ENCODE measurements around the gene FAM72D. TPM values are rescaled to one million over a fixed set of nuclear protein-coding genes. Genes with fewer than 3 reads are reported as not detected.
"Not testable (repeated sequence)": the region's sequence is repeated elsewhere in the genome, so short reads cannot be mapped to it uniquely, and the experiment has no call there.

FAM72D gene
- total RNA-seq, 2 donors from 2014 or later: 0.96 to 4.0 TPM

GRCh38 chr1:145144264-145144913, 48.6 kb downstream of the FAM72D start:
- H3K4me1 ChIP-seq; H3K27me3 ChIP-seq; H3K9me3 ChIP-seq; H3K4me3 ChIP-seq; intact Hi-C loops (cut with DNase I); H3K27ac ChIP-seq; H3K9ac ChIP-seq (ENCODE audit: low read depth in 2 of 2, low read length in 2 of 2); H3K36me3 ChIP-seq; DNase-seq: not testable (repeated sequence)

- H3K4me3 ChIP-seq; H3K9me3 ChIP-seq; H3K36me3 ChIP-seq; intact Hi-C loops (cut with DNase I); DNase-seq; H3K27me3 ChIP-seq; H3K4me1 ChIP-seq; H3K27ac ChIP-seq; H3K9ac ChIP-seq (ENCODE audit: low read depth in 2 of 2, low read length in 2 of 2): not testable (repeated sequence)
These were observed 50.5 kb downstream of the FAM72D start for GRCh38 chr1:145146308-145146707.

GRCh38 chr1:145147172-145147571, 51.4 kb downstream of the FAM72D start:
- not testable (repeated sequence) for H3K9me3 ChIP-seq

GRCh38 chr1:145155421-145155820, 59.6 kb downstream of the FAM72D start:
- H3K36me3 ChIP-seq; H3K4me1 ChIP-seq; H3K27me3 ChIP-seq; H3K9me3 ChIP-seq; H3K9ac ChIP-seq (ENCODE audit: low read depth in 2 of 2, low read length in 2 of 2); H3K27ac ChIP-seq; DNase-seq; intact Hi-C loops (cut with DNase I); H3K4me3 ChIP-seq: not testable (repeated sequence)

More at GRCh38 chr1:145147172-145147571, 51.4 kb downstream of the FAM72D start:
- H3K27ac ChIP-seq; H3K4me1 ChIP-seq; H3K36me3 ChIP-seq; intact Hi-C loops (cut with DNase I); H3K4me3 ChIP-seq; H3K9ac ChIP-seq (ENCODE audit: low read depth in 2 of 2, low read length in 2 of 2); DNase-seq; H3K27me3 ChIP-seq: not testable (repeated sequence)

- peak; percentile 17 for DNase-seq
- H3K27me3 ChIP-seq; H3K27ac ChIP-seq; H3K4me3 ChIP-seq; H3K36me3 ChIP-seq; H3K4me1 ChIP-seq; H3K9me3 ChIP-seq; H3K9ac ChIP-seq (ENCODE audit: low read depth in 2 of 2, low read length in 2 of 2); intact Hi-C loops (cut with DNase I): not testable (repeated sequence)
These were observed 60.1 kb downstream of the FAM72D start for GRCh38 chr1:145155873-145156272.

- H3K9me3 ChIP-seq; H3K27me3 ChIP-seq; H3K9ac ChIP-seq (ENCODE audit: low read depth in 2 of 2, low read length in 2 of 2); intact Hi-C loops (cut with DNase I); H3K36me3 ChIP-seq; H3K27ac ChIP-seq; H3K4me3 ChIP-seq; H3K4me1 ChIP-seq: not testable (repeated sequence)
- peak; percentile 32 for DNase-seq
These were observed 61.3 kb downstream of the FAM72D start for GRCh38 chr1:145156891-145157610.

GRCh38 chr1:145157715-145158114, 61.9 kb downstream of the FAM72D start:
- H3K36me3 ChIP-seq; H3K4me1 ChIP-seq; DNase-seq; intact Hi-C loops (cut with DNase I); H3K9me3 ChIP-seq; H3K27ac ChIP-seq; H3K4me3 ChIP-seq; H3K9ac ChIP-seq (ENCODE audit: low read depth in 2 of 2, low read length in 2 of 2); H3K27me3 ChIP-seq: not testable (repeated sequence)

GRCh38 chr1:145161046-145161752, 65.4 kb downstream of the FAM72D start:
- intact Hi-C loops (cut with DNase I); H3K4me3 ChIP-seq; H3K36me3 ChIP-seq; H3K27me3 ChIP-seq; H3K4me1 ChIP-seq; H3K9me3 ChIP-seq; H3K9ac ChIP-seq (ENCODE audit: low read depth in 2 of 2, low read length in 2 of 2); H3K27ac ChIP-seq; DNase-seq: not testable (repeated sequence)

Other genes starting within 250 kb of the FAM72D start
- gene SRGAP2B, start 646 bp upstream of the FAM72D start, total RNA-seq: 10 to 100 TPM in 1 of 2 donors, 1 to 10 TPM in 1; 8.4 to 11.5 TPM
- gene PPIAL4D, start 146.2 kb downstream of the FAM72D start, total RNA-seq: not detected

Data from colonic mucosa (tissue), 4 donors.